CD14-positive monocyte (primary cell): ENCODE data around the gene IRF2. TPM values are rescaled to one million over a fixed set of nuclear protein-coding genes. Genes with fewer than 3 reads are reported as not detected.

Experiments used
- DNase-seq, 3 donors: peaks; one replicate each; pipeline ENCODE4 v3.0.0-alpha.2; 2011 to 2022
- H2AFZ ChIP-seq: 2 replicates; pipeline ENCODE4 v1.6.0; 2012; ENCODE audit warnings: mild to moderate bottlenecking, low read depth, low read length, inconsistent platforms; ENCODE audit not compliant: insufficient read depth, poor library complexity, severe bottlenecking
- H3K27ac ChIP-seq, 2 donors: 1 replicate in 1 of 2; 2 replicates in 1 of 2; pipeline ENCODE4 v1.5.1; 2012 to 2013; ENCODE audit warnings: low read length in 2 of 2, control low read depth in 1 of 2, inconsistent platforms in 1 of 2, low read depth in 1 of 2, mild to moderate bottlenecking in 1 of 2
- H3K27me3 ChIP-seq, 2 donors: one replicate each; pipeline versions ENCODE4 v1.6.0 to v1.6.1; 2011 to 2013; ENCODE audit warnings: low read length in 2 of 2; ENCODE audit not compliant: control insufficient read depth in 2 of 2, insufficient read depth in 2 of 2
- H3K36me3 ChIP-seq, 2 donors: replicated peaks in 1 of 2; 1 replicate in 1 of 2; 2 replicates in 1 of 2; pipeline versions ENCODE4 v1.5.1 to v1.6.1; 2012 to 2013; ENCODE audit warnings: low read length in 2 of 2, control low read depth in 1 of 2, inconsistent platforms in 1 of 2, mild to moderate bottlenecking in 1 of 2; ENCODE audit not compliant: insufficient read depth in 2 of 2, control insufficient read depth in 1 of 2
- H3K4me1 ChIP-seq, 2 donors: 1 replicate in 1 of 2; 2 replicates in 1 of 2; pipeline versions ENCODE4 v1.5.1 to v1.6.1; 2012 to 2013; ENCODE audit warnings: low read length in 2 of 2, control low read depth in 1 of 2, inconsistent platforms in 1 of 2, mild to moderate bottlenecking in 1 of 2, moderate library complexity in 1 of 2; ENCODE audit not compliant: insufficient read depth in 2 of 2, control insufficient read depth in 1 of 2
- H3K4me2 ChIP-seq: replicated peaks from 2 replicates; pipeline ENCODE3; 2012; ENCODE audit warnings: low read length, moderate library complexity, mild to moderate bottlenecking; ENCODE audit not compliant: poor library complexity, severe bottlenecking; ENCODE audit errors: extremely low read depth
- H3K4me3 ChIP-seq, 3 experiments: fragments of 200-600 bp in 1 of 3; sonication (generic) in 1 of 3; replicated peaks in 1 of 3; 1 replicate in 2 of 3; 2 replicates in 1 of 3; pipeline ENCODE4 v1.5.1; 2011 to 2013; ENCODE audit warnings: low read length in 3 of 3, mild to moderate bottlenecking in 3 of 3, control low read depth in 2 of 3, low read depth in 2 of 3, inconsistent platforms in 1 of 3, moderate library complexity in 1 of 3
- H3K79me2 ChIP-seq: 2 replicates; pipeline ENCODE4 v1.6.0; 2012; ENCODE audit warnings: mild to moderate bottlenecking, control low read depth, inconsistent platforms, low read length, moderate library complexity; ENCODE audit not compliant: insufficient read depth
- H3K9ac ChIP-seq: 2 replicates; pipeline ENCODE4 v1.6.0; 2017; ENCODE audit warnings: low read length, mild to moderate bottlenecking; ENCODE audit not compliant: insufficient read depth, poor library complexity, severe bottlenecking
- H3K9me3 ChIP-seq, 2 donors: replicated peaks in 1 of 2; 1 replicate in 1 of 2; 2 replicates in 1 of 2; pipeline versions ENCODE4 v1.5.1 to v1.6.1; 2012 to 2013; ENCODE audit warnings: low read length in 2 of 2, control low read depth in 1 of 2; ENCODE audit not compliant: control insufficient read depth in 1 of 2, insufficient read depth in 1 of 2
- H4K20me1 ChIP-seq: 2 replicates; pipeline ENCODE4 v1.6.0; 2012; ENCODE audit warnings: mild to moderate bottlenecking, low read length, control low read depth, moderate library complexity; ENCODE audit not compliant: insufficient read depth
- H3K27ac Mint-ChIP-seq, 7 donors: one replicate each; pipeline ENCODE4 v1.8.0; 2020; ENCODE audit warnings: mild to moderate bottlenecking in 7 of 7, mixed read lengths in 7 of 7, moderate library complexity in 6 of 7, inconsistent platforms in 2 of 7
- H3K27me3 Mint-ChIP-seq, 3 donors: one replicate each; pipeline ENCODE4 v1.8.0; 2021 to 2022; ENCODE audit warnings: low read depth in 3 of 3, mild to moderate bottlenecking in 3 of 3, mixed read lengths in 3 of 3, moderate library complexity in 3 of 3, inconsistent platforms in 1 of 3
- H3K36me3 Mint-ChIP-seq, 2 donors: one replicate each; pipeline ENCODE4 v1.8.0; 2020; ENCODE audit warnings: mixed read lengths in 2 of 2, inconsistent platforms in 1 of 2, mild to moderate bottlenecking in 1 of 2
- H3K4me1 Mint-ChIP-seq: one replicate; pipeline ENCODE4 v1.8.0; 2020; ENCODE audit warnings: mild to moderate bottlenecking, mixed read lengths
- H3K4me3 Mint-ChIP-seq, 2 donors: one replicate each; pipeline ENCODE4 v1.8.0; 2020; ENCODE audit warnings: mild to moderate bottlenecking in 2 of 2, mixed read lengths in 2 of 2, moderate library complexity in 1 of 2
- H3K9me3 Mint-ChIP-seq, 7 donors: one replicate each; pipeline ENCODE4 v1.8.0; 2020 to 2022; ENCODE audit warnings: mixed read lengths in 7 of 7, mild to moderate bottlenecking in 6 of 7, moderate library complexity in 6 of 7, inconsistent platforms in 2 of 7
- CTCF ChIP-seq: fragments of 200-600 bp; IDR thresholded peaks from one replicate; pipeline ENCODE4 v1.8.0; 2022; ENCODE audit warnings: antibody characterized with exemption, mild to moderate bottlenecking
- WGBS: methylation state at CpG from one replicate; pipeline ENCODE4 v1.1.5; 2013; ENCODE audit warnings: missing lambda C conversion rate; ENCODE audit not compliant: insufficient coverage; 5-methylcytosine and 5-hydroxymethylcytosine counted together
- intact Hi-C, 2 donors: fragments of 100-400 bp; cut with micrococcal nuclease; formaldehyde crosslinking; loops; one replicate each; pipeline versions ENCODE4 v1.15.0 to v1.15.1; 2023
- polyA plus RNA-seq, 3 donors: library from polyadenylated mRNA; depleted of rRNA in 1 of 3; unstranded in 2 of 3; stranded (reverse) in 1 of 3; fragments of 300-500 nt in 2 of 3; fragments of >200 nt in 1 of 3; fragmentation: Illumina TruSeq in 2 of 3; gene quantifications; 1 replicate in 2 of 3; 2 replicates in 1 of 3; pipeline ENCODE4 v1.2.3, GENCODE V29; 2012 to 2021

The IRF2 gene
- polyA plus RNA-seq, 3 donors, result 51.3 to 76.8 (median 56.1) TPM

DNA sequence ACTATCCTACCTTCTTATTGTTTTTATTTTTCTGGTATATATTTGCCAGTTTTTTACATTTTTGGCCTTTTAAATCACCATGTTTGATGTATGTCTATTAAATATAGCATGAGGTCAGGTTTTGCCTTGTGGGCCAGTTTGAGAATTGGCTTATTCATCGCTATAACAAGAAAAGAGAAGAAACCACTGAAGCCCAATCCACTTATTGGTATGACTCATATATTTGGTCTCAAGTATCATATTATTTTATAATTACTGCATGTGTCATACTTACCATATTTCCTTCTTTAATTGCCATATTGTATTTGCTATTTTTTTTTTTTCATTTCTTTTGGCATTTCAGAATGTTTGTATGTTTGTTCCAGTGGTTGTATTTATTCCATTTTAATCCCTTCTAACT, 99.3 kb downstream of the IRF2 start:
- Histone ChIP-seq H2AFZ (no peak overlapping the region), H3K4me1 (peaks cover 9 to 14% of the 10 kb centered on the region in 2 donors), H3K79me2 (no peaks in the 10 kb centered on the region), H3K4me2 (no peak overlapping the region), H3K9ac (no peak overlapping the region), H3K4me3 (no peak overlapping the region), H3K27me3 (no peaks in the 10 kb centered on the region), H4K20me1 (no peaks in the 10 kb centered on the region), H3K27ac (peak overlapping the region in 1 of 2 donors; percentile 11), H3K9me3 (peaks cover 0 to 8% of the 10 kb centered on the region in 2 donors), H3K36me3 (no peaks in the 10 kb centered on the region)
- Mint-ChIP-seq H3K36me3 (peaks cover 10 to 25% of the 10 kb centered on the region in 2 donors), H3K27me3 (no peaks in the 10 kb centered on the region), H3K4me3 (no peak overlapping the region), H3K4me1 (peaks cover 22% of the 10 kb centered on the region), H3K9me3 (peaks cover 12 to 24% (median 13%) of the 10 kb centered on the region in 7 donors), H3K27ac (peak overlapping the region in 2 of 7 donors; percentile 85 to 88)
- TF ChIP-seq CTCF, result no peak
- intact Hi-C loops, result loop anchor here in 1 of 2 donors (1.0 to 5.0 kb wide), 2 partner anchors 30 to 42 kb away; no protein-coding TSS in a partner anchor
- DNase-seq, result peak in 2 of 3 donors; percentile 40 to 69
- no CpG with 5 or more reads among the region's 1 CpG for WGBS

- TF ChIP-seq CTCF, result no peak
- H3K9me3 Mint-ChIP-seq, result peaks cover 11 to 16% (median 13%) of the 10 kb centered on the region in 7 donors
Measured at GRCh38 chr4:184373886-184374405, 100.4 kb downstream of the IRF2 start.

More at GRCh38 chr4:184373886-184374405, 100.4 kb downstream of the IRF2 start:
- H3K9ac ChIP-seq, result no peak overlapping the region
- H3K27me3 ChIP-seq, result no peaks in the 10 kb centered on the region
- H3K4me1 ChIP-seq, result peaks cover 9 to 14% of the 10 kb centered on the region in 2 donors
- H3K9me3 ChIP-seq, result peaks cover 0 to 8% of the 10 kb centered on the region in 2 donors
- H3K79me2 ChIP-seq, result no peaks in the 10 kb centered on the region
- H3K27ac ChIP-seq, result no peak overlapping the region
- H3K36me3 ChIP-seq, result no peaks in the 10 kb centered on the region
- no peak overlapping the region for H3K27ac Mint-ChIP-seq
- H3K4me2 ChIP-seq, result no peak overlapping the region
- no peak overlapping the region for H2AFZ ChIP-seq
- H3K27me3 Mint-ChIP-seq, result no peaks in the 10 kb centered on the region
- peaks cover 11 to 17% of the 10 kb centered on the region in 2 donors for H3K36me3 Mint-ChIP-seq
- no peak overlapping the region for H3K4me3 ChIP-seq
- intact Hi-C loops, result no loop called here
- no peaks in the 10 kb centered on the region for H4K20me1 ChIP-seq
- H3K4me3 Mint-ChIP-seq, result no peak overlapping the region
- no peak for DNase-seq
- peaks cover 26% of the 10 kb centered on the region for H3K4me1 Mint-ChIP-seq
- 95% methylated on average over 2 of the region's 2 CpGs for WGBS
